Gastroesophageal sphincter (tissue), 3 donors: ENCODE results near the gene PCGF3.

Source experiments
- EP300 ChIP-seq: sonication (generic); formaldehyde crosslinking; IDR thresholded peaks from one replicate; pipeline ENCODE4 v1.6.1; 2017; ENCODE audit warnings: antibody characterized with exemption, mild to moderate bottlenecking
- POLR2A ChIP-seq, 2 donors: fragments of 450-650 bp; IDR thresholded peaks; one replicate each; pipeline ENCODE4 v1.6.1; 2017; ENCODE audit warnings: antibody characterized with exemption in 2 of 2, mild to moderate bottlenecking in 2 of 2, moderate library complexity in 1 of 2
- POLR2AphosphoS5 ChIP-seq: sonication (generic); formaldehyde crosslinking; IDR thresholded peaks from one replicate; pipeline ENCODE4 v1.6.1; 2017; ENCODE audit warnings: antibody characterized with exemption
- TF ChIP-seq, protein P1 (sequence below), 4 experiments: fragments of 200-600 bp in 2 of 4; fragments of 450-650 bp in 2 of 4; sonication (generic) in 1 of 4; IDR thresholded peaks; one replicate each; pipeline ENCODE4 v1.5.1; 2017 to 2019; ENCODE audit warnings: antibody characterized with exemption in 4 of 4, mild to moderate bottlenecking in 2 of 4, moderate library complexity in 2 of 4

GRCh38 chr4:665751-666435, 39.7 kb upstream of the PCGF3 start:
- TF ChIP-seq, protein P1, sequence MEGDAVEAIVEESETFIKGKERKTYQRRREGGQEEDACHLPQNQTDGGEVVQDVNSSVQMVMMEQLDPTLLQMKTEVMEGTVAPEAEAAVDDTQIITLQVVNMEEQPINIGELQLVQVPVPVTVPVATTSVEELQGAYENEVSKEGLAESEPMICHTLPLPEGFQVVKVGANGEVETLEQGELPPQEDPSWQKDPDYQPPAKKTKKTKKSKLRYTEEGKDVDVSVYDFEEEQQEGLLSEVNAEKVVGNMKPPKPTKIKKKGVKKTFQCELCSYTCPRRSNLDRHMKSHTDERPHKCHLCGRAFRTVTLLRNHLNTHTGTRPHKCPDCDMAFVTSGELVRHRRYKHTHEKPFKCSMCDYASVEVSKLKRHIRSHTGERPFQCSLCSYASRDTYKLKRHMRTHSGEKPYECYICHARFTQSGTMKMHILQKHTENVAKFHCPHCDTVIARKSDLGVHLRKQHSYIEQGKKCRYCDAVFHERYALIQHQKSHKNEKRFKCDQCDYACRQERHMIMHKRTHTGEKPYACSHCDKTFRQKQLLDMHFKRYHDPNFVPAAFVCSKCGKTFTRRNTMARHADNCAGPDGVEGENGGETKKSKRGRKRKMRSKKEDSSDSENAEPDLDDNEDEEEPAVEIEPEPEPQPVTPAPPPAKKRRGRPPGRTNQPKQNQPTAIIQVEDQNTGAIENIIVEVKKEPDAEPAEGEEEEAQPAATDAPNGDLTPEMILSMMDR (IDR thresholded peaks at IDR 0.05), result no peak
- TF ChIP-seq EP300 (no peak), POLR2AphosphoS5 (no peak), POLR2A (IDR thresholded peaks at IDR 0.05) (no peak)
